Stimulated activated CD4-positive, alpha-beta T cell treated with anti-CD3 and anti-CD28 coated beads, Interleukin-1b, Interleukin-23, amount 100 ng/mL, for 24 hours (primary cell): ENCODE results near the gene TRIM44.
"Not testable (repeated sequence)": the region's sequence is repeated elsewhere in the genome, so short reads cannot be mapped to it uniquely, and the experiment has no call there.

Experiments
- DNase-seq, 4 experiments: peaks; one replicate each; pipeline ENCODE4 v3.0.0-alpha.2; 2020; ENCODE audit warnings: low read depth in 4 of 4, low spot score in 1 of 4

TRIM44 gene

DNA sequence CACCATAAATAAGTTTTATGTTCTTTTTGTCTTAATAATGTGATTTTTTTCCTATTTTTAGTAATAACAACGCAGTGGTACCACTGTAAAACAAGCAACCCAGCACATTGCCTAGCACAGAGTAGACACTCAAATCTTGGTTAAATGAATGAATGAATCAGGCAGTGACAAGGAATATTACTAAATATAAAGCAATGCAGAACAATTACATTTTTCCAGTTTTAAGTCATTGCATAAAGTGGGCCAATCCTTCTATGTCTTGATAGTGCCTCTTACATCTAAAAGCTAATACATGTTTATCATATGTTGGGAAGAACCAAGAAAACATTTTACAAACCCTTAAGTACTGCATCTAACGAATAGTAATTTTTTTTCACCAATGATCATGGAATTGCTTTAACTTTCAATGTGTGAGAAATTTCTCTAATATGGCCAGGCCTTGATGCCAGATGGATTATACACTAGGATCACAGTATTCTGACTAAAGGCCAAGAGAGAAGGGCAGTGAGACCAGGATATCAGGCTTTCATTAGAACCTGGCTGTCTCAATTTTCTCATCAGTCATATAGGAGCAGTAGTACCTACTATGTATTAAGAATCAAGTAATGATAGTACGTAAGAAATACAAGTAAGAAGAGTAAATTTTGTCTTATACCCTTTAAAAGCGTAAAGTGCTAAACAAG is 88.5 kb downstream of the TRIM44 start:
- no peak for DNase-seq

GRCh38 chr11:35751664-35752061 is 89.1 kb downstream of the TRIM44 start:
- no peak for DNase-seq

DNA sequence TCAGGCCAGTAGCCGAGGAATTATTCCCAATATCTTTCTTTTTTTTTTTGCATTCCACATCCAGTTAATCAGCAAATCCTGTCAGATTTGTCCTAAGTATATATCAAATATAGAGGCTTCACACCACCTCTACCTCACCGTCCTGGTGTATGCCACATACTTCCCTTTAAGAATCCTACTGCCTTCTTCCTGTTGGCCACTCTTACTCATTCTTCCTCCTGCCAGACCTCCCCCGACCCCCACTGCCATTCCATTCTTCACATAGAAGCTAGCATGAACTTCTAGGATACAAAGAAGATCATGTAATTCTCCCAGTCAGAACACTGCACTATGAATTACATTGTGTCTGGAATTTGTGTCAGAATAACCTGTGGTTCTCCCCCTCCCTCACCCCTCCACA is 89.5 kb downstream of the TRIM44 start:
- DNase-seq = no peak

DNA sequence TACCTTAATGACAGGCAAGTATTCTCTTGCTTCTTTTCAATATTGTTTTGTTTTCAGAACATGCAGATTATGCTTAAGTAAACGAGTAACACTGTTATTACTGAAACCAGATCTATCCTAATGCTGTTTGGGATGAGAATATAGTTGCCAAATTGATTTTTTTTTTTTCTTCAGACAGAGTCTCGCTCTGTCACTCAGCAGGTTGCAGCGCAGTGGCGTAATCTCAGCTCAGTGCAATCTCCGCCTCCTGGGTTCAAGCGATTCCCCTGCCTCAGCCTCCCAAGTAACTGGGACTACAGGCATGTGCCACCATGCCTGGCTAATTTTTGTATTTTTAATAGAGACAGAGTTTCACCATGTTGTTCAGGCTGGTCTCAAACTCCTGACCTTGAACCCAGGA is 91.0 kb downstream of the TRIM44 start:
- DNase-seq = not testable (repeated sequence)

GRCh38 chr11:35759951-35760350 is 97.4 kb downstream of the TRIM44 start:
- DNase-seq = not testable (repeated sequence)

DNA sequence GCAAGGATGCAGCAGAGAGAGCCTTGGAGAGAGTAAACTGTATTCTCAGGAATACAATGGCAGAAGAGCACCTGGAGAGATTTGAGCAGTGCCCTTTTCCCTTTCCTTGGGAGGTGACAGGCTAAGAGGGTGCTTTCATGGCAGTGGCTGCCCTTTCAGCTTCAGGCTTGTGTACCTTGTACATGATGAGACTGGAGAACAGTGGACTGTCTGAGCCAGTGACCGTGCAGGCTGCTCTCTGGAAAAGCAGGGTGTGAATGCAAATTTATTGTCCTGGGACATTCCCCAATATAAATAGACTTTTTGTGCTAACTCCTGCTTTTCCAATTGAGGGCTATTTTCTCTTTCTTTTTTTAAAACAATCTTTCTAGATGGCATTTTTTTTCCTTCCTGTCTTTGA is 99.3 kb downstream of the TRIM44 start:
- no peak for DNase-seq

- DNase-seq = no peak
These were observed 100.7 kb downstream of the TRIM44 start for GRCh38 chr11:35763301-35763700.

- DNase-seq = no peak
These were observed 101.2 kb downstream of the TRIM44 start for GRCh38 chr11:35763765-35764164.

DNA sequence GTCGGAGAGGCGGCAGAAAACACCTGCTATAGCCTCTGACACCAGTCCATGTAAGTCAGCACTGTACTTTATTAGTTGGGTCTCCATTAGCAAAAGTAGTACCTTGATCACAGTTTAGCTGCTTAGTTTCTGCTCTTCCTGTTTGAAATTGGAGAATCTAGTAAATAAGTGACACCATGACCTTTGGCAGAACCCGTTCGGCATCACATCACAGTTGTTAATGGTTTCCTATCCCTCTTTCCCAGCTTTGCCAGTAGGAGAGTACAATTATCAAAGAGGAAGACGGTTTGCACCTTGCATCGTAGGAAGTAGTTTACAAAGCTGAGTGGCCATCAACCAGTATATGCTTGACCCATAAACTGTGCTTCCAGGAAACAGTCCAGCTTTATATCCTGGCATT is 101.8 kb downstream of the TRIM44 start:
- no peak for DNase-seq

- DNase-seq = no peak
These were observed 102.6 kb downstream of the TRIM44 start for GRCh38 chr11:35765211-35765610.

DNA sequence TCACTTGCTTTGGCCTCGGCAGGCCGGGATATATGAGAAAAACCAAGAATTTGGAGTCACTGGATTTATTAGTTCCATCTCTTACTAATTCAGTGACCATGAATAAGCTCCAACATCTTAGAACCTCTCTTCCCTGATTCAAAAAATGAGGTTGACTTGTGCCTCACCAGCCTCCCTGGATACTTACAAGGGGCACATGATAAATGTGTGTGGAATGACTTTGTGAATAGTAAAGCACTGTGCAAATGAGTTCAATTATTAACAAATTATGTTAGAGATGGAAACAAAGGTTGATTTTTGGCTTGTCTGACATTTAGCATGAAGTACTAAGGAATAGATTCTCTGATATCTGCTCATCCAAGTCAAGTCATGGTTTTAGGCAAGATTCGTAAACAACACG is 104.1 kb downstream of the TRIM44 start:
- no peak for DNase-seq

DNA sequence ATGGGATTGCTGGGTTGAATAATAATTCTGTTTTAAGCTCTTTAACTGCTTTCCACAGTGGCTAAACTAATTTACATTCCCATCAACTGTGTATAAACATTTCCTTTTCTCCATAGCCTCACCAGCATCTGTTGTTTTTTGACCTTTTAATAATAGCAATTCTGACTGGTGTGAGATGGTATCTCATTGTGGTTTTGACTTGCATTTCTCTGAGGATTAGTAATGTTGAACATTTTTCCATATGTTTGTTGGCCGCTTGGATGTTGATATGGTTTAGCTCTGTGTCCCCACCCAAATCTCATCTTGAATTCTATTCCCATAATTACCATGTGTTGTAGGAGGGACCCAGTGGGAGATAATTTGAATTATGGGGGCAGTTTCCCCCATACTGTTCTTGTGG is 107.8 kb downstream of the TRIM44 start:
- not testable (repeated sequence) for DNase-seq

DNA sequence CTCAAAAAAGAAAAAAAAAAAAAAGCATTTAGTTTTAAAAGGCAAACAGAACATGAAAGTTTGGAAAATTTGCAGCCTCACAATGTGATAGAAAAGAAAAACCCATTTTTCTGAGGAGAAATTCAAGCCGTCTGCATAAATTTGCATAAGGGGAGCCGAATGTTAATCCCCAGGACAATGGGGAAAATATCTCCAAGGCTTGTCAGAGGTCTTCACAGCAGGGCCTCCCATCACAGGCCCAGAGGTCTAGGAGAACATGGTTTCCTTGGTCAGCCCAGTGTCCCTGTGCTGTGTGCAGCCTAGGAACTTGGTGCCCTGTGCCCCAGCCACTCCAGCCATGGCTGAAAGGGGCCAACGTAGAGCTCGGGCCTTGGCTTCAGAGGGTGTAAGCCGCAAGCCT is 109.1 kb downstream of the TRIM44 start:
- no peak for DNase-seq

- not testable (repeated sequence) for DNase-seq
These were observed 114.7 kb downstream of the TRIM44 start for GRCh38 chr11:35777241-35777640.

DNA sequence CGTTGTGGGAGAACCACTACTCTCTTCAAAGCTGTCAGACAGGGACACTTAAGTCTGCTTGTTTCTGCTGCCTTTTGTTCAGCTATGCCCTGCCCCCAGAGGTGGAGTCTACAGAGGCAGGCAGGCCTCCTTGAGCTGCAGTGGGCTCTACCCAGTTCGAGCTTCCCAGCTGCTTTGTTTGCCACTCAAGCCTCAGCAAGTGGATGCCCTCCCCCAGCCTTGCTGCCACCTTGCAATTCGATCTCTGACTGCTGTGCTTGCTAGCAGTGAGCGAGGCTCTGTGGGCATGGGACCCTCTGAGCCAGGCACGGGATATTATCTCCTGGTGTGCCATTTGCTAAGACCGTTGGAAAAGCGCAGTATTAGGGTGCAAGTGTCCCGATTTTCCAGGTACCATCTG is 116.4 kb downstream of the TRIM44 start:
- not testable (repeated sequence) for DNase-seq

GRCh38 chr11:35779409-35779808 is 116.8 kb downstream of the TRIM44 start:
- no peak for DNase-seq

GRCh38 chr11:35780951-35781860 is 118.6 kb downstream of the TRIM44 start:
- no peak for DNase-seq

DNA sequence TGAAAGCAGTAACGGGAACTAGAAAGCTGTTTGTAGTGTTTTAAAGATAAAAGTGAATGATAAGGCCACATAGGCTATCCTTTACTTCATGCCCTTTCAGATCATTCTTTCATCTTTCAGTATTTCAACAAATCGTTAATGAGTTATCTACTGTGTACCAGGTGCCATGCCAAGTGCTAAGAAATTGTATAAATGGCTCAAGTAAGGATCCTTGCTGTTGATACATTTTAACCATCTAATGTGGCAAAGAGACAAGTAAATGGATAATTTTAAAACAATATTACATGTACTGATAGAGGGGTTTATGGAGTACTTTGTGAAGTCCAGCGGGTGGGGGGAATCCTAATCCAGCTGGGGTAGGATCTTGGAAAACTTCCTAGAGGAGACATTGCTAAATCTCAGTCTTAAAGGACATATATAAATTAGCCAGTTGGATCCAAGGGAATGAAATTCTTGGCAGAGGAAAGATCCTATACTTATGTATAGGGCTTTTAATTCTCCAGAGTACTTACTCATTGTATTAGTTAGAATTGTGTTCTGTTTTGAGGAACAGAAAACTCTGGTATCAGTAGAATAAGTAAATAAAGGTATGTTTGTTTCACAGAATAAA is 119.4 kb downstream of the TRIM44 start:
- DNase-seq = no peak

GRCh38 chr11:35783809-35784208 is 121.2 kb downstream of the TRIM44 start:
- no peak for DNase-seq

GRCh38 chr11:35784699-35785098 is 122.1 kb downstream of the TRIM44 start:
- no peak for DNase-seq

DNA sequence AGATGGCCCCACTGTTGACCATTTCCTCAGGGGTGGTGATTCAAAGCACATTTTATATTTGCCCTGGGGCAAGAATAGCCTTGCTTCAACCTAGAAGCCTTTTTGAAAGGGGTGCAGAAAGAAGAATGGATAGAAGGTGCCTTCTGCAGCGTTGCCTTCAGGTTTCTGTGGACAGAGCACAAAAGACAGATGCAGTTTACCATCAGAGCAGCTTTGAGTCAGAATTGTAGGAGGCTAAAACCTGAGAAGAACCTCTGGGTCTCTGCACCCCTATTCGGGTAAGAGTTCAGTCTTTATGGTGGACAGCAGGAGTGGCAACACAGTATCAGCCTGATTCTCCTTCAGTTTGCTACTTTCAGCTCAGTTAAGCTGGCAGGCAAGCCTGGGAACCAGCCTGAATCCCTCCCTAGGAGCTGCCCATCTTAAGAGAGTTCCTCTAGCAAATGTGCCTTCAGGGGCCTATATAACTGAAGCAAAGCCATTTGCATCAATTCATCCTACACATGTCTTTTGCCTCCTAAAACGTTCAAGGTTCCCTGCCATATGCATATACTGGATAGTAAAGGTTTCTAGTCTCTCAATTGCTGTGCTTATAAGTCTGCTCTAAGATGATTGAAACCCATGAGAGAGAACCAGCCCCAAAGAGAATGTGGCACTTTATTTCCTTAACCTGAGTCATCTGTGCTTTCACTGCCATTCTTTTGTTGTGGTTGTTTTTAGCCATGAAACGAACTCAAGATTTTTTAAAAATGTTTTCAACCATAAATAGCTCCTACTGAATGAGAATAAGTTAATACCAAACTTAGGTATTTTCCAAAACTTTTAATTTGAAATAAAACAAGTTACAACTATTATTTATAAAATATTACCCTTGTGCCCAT is 123.0 kb downstream of the TRIM44 start:
- DNase-seq = no peak
